PFSK-1 (cell line): ENCODE measurements around the gene ERBB4.

ENCODE experiments used
- FOXP2 ChIP-seq: optimal IDR thresholded peaks from 2 replicates; pipeline ENCODE3; 2011; ENCODE audit warnings: borderline replicate concordance, control low read depth, inconsistent platforms; ENCODE audit not compliant: insufficient read depth; ENCODE audit errors: extremely low read length, extremely low read depth
- POLR2AphosphoS5 ChIP-seq: IDR thresholded peaks from 2 replicates; pipeline ENCODE4 v1.6.1; 2012; ENCODE audit warnings: low read depth, mild to moderate bottlenecking, control low read depth, low read length, moderate library complexity
- REST ChIP-seq, 2 experiments: IDR thresholded peaks; 2 replicates each; pipeline versions ENCODE4 v1.6.1 to v1.8.0; 2011 to 2012; ENCODE audit warnings: low read depth in 2 of 2, low read length in 2 of 2, control low read depth in 1 of 2, inconsistent platforms in 1 of 2, mild to moderate bottlenecking in 1 of 2, moderate library complexity in 1 of 2; ENCODE audit not compliant: insufficient read depth in 1 of 2
- SIN3A ChIP-seq: IDR thresholded peaks from 2 replicates; pipeline ENCODE4 v1.6.1; 2012; ENCODE audit warnings: mild to moderate bottlenecking, low read length, moderate library complexity, borderline replicate concordance; ENCODE audit not compliant: insufficient read depth
- TAF1 ChIP-seq: IDR thresholded peaks from 2 replicates; pipeline ENCODE4 v1.6.1; 2012; ENCODE audit warnings: low read length, control low read depth, borderline replicate concordance; ENCODE audit not compliant: insufficient read depth

ERBB4 gene

GRCh38 chr2:212454149-212454548 lies 84.5 kb downstream of the ERBB4 start:
- no peak for TF ChIP-seq SIN3A
- no peak for TF ChIP-seq REST (IDR thresholded peaks at IDR 0.05; ENCODE audit: insufficient read depth in 1 of 2, low read depth in 2 of 2, low read length in 2 of 2)
- TF ChIP-seq TAF1, result no peak

- TF ChIP-seq REST (IDR thresholded peaks at IDR 0.05; ENCODE audit: insufficient read depth in 1 of 2, low read depth in 2 of 2, low read length in 2 of 2), result no peak
- no peak for TF ChIP-seq SIN3A
- no peak for TF ChIP-seq POLR2AphosphoS5
- TF ChIP-seq FOXP2, result no peak
- no peak for TF ChIP-seq TAF1
Observed at GRCh38 chr2:212451786-212452231, 86.8 kb downstream of the ERBB4 start.

GRCh38 chr2:212448698-212449097 lies 89.9 kb downstream of the ERBB4 start:
- TF ChIP-seq FOXP2 (no peak), TAF1 (no peak), SIN3A (no peak), POLR2AphosphoS5 (no peak), REST (IDR thresholded peaks at IDR 0.05; ENCODE audit: insufficient read depth in 1 of 2, low read depth in 2 of 2, low read length in 2 of 2) (no peak)

GRCh38 chr2:212441821-212442220 lies 96.8 kb downstream of the ERBB4 start:
- TF ChIP-seq REST (IDR thresholded peaks at IDR 0.05; ENCODE audit: insufficient read depth in 1 of 2, low read depth in 2 of 2, low read length in 2 of 2), result no peak
- no peak for TF ChIP-seq SIN3A
- TF ChIP-seq TAF1, result no peak
- TF ChIP-seq POLR2AphosphoS5, result no peak
- TF ChIP-seq FOXP2, result no peak

GRCh38 chr2:212441141-212441540 lies 97.5 kb downstream of the ERBB4 start:
- no peak for TF ChIP-seq TAF1
- TF ChIP-seq POLR2AphosphoS5, result no peak
- TF ChIP-seq FOXP2, result no peak
- TF ChIP-seq SIN3A, result no peak
- TF ChIP-seq REST (IDR thresholded peaks at IDR 0.05; ENCODE audit: insufficient read depth in 1 of 2, low read depth in 2 of 2, low read length in 2 of 2), result no peak
